T47D (cell line): Measurements from ENCODE around the gene USF1.
A peak's percentile ranks its signal among the peaks of the same experiment; 100 is the strongest.

ENCODE experiments used
- DNase-seq, 2 experiments: peaks; one replicate each; pipeline versions ENCODE4 v3.0.0 to v3.0.0-alpha.2; 2011 to 2012; ENCODE audit warnings: low read depth in 1 of 2, low spot score in 1 of 2
- JUND ChIP-seq: IDR thresholded peaks from 2 replicates; pipeline ENCODE4 v1.6.1; 2012; ENCODE audit warnings: low read depth
- in situ Hi-C: cut with HindIII; loops from 2 replicates; pipeline ENCODE4 v1.10.0; 2016; ENCODE audit warnings: low sequenced_read_pairs, low pct_unique_long_range_greater_than_20kb

Gene USF1, protein sequence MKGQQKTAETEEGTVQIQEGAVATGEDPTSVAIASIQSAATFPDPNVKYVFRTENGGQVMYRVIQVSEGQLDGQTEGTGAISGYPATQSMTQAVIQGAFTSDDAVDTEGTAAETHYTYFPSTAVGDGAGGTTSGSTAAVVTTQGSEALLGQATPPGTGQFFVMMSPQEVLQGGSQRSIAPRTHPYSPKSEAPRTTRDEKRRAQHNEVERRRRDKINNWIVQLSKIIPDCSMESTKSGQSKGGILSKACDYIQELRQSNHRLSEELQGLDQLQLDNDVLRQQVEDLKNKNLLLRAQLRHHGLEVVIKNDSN

DNA sequence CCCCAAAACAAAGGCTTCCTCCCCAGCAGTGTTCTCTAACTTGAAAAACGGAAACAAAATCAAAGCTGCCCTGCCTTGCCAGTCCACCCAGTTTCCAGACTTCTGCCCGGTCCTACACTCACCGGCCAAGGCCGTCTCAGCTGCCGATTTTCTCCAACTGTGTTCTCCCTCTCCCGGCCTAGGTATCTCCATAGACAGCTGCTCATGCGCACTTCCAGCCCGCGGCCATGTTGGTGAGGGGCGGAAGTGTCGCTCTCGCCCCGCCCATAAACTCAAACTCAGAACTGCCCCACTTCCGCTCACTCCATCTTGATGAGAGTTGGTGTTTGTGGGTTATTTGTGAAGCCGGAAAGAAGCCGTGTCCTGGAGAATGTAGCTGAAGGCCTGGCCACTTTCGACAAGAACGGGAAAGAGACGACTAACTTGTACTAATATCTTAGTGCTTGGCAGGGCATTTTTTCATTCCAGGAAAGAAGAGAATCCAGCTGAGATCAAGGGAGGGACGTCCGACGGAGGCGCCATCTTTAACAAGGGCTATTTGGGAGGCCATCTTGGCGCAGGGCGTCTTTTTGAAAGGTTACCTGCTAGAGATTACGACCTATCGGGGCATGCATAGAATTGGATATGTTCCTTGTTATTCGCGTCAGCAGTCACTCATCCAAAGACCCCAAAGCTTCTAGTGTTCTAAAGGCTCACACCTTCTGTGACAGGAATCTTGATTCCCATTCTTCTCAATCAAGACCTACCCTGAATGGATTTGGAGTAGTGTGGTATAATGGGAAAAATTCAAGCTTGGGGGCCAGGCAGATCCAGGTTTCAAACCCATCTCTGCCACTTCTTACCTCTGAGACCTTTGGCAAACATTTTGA is at the start of gene USF1:
Gene USF1, minus strand, starts transcription at position 242 of the 869 bp plus-strand sequence. CDS start 2,702 bp downstream, outside the sequence.
- DNase-seq = peak; percentile 93 to 98
- in situ Hi-C loops = no loop called here
- TF ChIP-seq JUND = no peak

DNA sequence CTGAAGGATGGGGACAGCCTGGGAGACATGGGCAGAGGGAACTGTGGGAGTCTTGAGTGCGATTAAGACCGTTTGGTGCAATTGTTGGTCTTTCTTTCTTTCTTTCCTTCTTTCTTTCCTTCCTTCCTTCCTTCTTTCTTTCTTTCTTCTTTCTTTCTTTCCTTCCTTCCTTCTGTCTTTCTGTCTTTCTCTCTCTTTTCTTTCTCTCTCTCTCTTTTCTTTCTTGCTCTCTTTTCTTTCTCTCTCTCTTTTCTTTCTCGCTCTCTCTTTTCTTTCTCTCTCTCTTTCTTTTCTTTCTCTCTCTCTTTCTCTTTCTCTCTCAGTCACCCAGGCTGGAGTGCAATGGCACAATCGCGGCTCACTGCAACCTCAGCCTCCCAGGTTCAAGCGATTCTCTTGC is 49.5 kb upstream of the USF1 start:
- TF ChIP-seq JUND = no peak
- DNase-seq = no peak
- in situ Hi-C loops = no loop called here

DNA sequence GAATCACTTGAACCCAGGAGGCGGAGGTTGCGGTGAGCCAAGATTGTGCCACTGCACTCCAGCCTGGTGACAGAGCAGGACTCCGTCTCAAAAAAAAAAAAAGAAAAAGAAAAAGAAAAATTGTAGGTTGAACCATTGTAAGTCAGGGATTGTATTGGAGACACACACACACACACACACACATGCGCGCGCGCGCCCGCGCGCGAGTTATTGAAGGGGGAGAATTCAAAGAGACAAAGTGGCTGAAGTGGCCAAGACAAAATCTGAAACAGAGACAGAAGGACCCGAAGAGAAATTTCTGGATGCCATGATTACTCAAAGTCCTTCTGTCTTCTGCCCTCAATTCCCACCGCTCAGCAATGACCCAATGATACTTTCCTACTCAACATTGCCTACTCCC is 48.7 kb upstream of the USF1 start:
- no peak for DNase-seq
- no peak for TF ChIP-seq JUND
- in situ Hi-C loops = no loop called here

DNA sequence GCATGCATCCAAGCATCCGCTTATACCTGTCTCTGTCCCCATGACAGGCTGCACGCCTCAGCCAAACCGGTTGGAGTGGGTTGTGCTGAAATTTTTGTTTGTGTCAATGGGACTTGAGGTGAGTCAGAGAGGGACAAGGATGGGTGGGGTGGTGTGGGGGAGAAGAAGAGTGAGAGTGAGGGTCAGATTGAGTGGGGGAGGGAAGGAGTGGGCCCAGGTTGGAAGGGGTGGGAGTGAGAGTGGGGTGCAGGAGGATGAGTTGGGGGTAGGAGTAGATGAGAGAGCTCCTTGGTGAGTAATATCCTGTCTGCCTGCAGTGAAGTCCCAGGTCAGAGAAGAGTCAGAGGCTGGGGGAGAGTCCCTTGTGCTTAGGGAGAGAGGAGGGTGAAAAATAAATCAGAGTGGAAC is 46.8 kb upstream of the USF1 start:
- no peak for TF ChIP-seq JUND
- in situ Hi-C loops = no loop called here
- DNase-seq = peak; percentile 55 to 86

DNA sequence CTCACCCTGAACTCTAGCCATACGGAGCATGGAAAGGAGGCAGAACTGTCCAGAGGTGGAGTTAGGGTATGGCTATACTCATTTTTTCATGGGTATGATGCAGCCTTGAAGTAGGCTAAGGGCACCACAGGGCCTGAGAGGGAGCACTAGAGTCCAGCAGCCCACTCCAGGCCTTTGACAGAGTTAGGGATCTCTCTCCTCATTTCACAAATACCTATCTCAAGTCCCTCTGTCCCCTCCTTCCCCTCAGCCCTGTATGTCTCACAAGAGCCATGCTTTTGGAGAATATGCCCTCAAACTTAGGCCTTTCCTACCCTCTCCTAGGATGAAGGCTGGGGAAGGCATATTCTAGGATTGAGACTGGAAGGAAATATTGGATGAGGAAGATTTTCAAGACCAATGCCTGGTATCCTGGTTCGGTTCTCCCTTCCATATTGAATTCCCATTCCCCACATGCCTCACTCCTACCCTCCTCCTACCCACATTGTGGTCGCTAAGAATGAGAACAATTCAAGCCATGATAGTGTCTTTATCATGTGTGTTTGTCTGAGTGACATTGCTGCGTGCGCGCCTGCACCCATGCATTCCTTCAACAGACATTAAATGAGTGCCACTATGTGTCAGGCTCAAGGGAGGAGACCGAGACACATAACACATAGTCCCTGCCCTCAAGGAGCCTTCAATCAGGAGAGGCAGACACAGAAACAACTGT is 46.2 kb upstream of the USF1 start:
- DNase-seq = no peak
- in situ Hi-C loops = no loop called here
- TF ChIP-seq JUND = no peak

DNA sequence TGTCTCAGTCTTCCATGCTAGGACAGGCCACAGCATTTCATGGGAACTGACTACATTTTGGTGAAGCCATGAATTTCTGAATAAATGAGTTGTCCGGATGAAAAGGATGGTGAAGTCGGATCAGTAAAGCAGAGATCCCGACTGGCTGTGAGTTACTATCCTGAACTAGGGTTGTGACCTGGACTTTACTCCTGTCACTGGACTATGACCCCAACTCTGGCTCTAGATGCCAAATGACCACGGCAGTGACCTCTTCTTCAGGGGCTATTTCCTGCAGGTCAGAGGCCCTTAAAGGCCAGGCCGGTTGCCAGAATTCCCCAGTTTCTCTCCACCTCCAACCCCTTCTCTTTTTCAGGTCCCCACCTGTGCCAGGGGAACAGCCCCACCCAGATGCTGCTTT is 45.3 kb upstream of the USF1 start:
- in situ Hi-C loops = no loop called here
- DNase-seq = no peak
- TF ChIP-seq JUND = no peak

DNA sequence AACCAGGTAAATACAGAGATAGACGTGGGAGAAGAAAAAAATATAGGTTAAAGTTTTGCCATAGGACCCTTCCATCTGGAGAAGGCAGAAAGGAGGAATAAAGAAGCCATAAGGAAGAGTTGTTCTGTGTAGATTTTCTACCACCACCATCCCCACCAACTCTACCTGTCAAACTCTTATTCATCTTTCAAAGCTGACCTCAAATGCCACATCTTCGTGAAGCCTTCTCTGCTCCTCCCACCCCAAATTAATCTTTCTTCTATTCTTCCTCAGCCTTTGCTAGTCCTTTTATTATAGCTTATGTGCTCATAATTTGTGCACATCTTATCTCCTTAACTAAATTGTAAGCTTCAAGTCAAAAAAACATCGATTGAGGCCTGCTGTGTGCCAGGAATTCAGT is 44.8 kb upstream of the USF1 start:
- in situ Hi-C loops = no loop called here
- TF ChIP-seq JUND = no peak
- no peak for DNase-seq

DNA sequence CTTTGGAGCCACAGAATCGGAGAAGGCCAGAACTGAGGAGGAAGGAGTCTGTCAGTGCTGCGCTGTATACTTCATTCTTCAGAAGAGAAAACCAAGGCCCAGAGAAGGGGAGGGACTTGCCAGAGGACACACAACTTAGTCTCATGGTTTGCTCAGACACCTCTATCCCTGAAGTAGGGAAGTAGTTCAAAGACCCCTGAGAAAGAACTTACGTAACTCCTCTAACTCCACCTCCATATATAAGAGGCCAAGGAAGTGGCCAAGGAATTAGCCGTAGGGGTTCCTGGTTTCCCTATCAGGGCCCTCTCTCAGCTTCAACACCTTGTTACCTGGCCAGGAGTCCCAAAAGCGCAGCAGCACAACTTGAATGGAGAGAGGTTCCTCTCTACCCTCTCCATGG is 44.2 kb upstream of the USF1 start:
- no peak for TF ChIP-seq JUND
- in situ Hi-C loops = no loop called here
- DNase-seq = no peak

DNA sequence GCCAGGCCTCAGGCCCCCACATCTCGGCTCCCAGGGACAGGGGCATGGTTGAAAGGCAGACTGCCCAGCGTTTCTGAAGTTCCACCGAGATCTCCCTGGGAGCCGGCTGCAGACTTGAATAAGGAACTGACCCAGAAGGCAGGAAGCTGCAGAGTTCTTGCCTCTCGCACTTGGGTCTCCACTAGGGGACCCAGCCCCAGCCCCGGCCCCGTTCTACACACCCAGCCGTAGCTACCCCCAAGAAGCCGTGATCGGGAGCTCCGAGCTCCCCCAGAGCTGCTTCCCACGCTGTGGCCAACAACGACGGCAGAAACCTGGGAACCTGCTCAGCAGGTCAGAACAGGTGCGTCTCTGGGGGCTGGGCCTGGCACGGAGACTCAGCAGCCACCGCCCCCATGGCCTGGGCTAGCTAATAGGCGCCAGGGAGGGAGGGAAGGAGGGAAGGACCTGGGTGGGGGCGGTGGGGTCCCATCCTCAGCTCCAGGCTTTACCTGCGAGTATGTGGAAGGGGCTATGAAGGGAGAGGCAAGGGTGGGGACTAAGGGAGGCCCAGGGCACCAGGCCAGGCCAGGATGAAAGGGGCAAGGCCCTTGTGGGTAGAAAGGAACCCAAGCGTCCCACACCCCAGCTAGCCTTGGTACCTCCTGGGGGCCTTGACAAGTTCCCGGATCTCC is 43.6 kb upstream of the USF1 start, which contains the start of gene NECTIN4:
Gene NECTIN4, minus strand, starts transcription at position 308 of the 674 bp plus-strand sequence. Its CDS starts 262 bp downstream, at position 46.
- TF ChIP-seq JUND = no peak
- DNase-seq = peak; percentile 94
- in situ Hi-C loops = no loop called here

DNA sequence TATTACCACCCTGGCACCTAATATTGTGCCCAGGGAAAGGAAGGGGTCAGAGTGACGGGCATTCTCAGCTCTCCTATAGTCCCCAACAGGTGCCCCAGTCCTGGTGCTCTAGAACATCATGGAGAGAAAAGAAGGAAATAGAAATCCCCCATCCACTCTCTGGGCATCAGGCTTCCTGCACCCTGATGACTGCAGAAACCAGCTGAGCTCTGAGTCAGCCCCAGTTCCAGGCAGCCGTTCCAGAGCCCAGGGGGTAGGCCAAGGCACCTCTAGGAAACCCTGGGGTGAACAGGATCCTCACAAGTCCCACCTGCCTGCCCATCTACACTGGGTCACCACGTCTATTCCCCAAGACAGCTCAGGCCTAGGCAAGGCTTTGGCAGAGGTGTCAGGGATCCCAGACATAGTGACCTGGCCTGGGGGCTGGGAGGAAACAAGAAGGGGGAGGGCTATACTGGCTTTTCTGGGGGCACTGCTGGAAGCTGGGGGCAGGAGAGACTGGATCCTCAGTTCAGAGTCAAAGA is 42.9 kb upstream of the USF1 start:
- in situ Hi-C loops = no loop called here
- peak in 1 of 2 experiments; percentile 41 for DNase-seq
- TF ChIP-seq JUND = no peak

DNA sequence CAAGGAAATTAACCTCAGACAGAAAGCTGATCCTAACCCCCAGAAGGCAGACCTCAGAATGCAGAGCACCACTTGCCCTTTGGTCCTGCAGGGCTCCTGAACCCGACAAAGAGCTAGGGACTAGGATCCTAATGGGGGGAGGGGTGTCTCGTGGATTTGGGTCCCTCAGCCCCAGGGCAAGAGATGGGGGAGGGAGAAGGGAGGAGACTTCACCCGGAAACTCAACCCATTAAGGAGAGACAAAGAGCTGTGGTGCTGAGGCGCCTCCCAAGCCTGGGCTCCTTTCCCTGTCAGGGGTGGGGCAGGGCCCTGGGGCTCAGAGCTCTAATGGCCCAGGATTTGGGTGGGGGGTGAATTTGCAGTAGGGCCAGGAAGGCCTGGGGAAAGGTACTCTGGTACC is 40.7 kb upstream of the USF1 start:
- DNase-seq = peak in 1 of 2 experiments; percentile 33
- in situ Hi-C loops = no loop called here
- no peak for TF ChIP-seq JUND

DNA sequence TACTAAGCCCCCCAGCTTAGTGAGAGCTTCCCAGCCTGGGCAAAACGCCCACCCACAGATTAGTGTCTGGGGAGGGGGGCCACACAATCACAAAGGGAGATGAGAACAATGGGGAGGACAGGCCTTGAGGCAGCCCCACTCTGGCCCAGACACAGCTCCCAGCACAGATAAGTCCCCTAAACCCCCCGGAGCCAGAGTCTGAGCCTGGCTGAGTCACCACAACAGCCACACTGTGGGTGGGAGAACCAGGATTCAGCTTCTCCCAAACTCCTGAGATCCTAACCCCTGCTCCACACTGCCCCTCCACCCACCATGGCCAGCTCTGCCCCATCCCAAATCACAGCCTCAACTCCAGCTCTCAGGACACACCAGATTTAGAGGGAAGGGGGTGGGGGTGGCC is 39.4 kb upstream of the USF1 start:
- in situ Hi-C loops = no loop called here
- DNase-seq = peak in 1 of 2 experiments; percentile 39
- TF ChIP-seq JUND = no peak
